HEK293 (cell line): ENCODE measurements around the gene RAB3C.
A peak's percentile ranks its signal among the peaks of the same experiment; 100 is the strongest.

Experiments used
- HOXD13 ChIP-seq: sonication (generic); formaldehyde crosslinking; IDR thresholded peaks from 2 replicates; pipeline ENCODE4 v1.8.0; 2022; ENCODE audit warnings: missing genetic modification reagents, borderline replicate concordance
- KLF10 ChIP-seq: fragments of 450-650 bp; IDR thresholded peaks from 2 replicates; pipeline ENCODE4 v1.5.1; 2018; ENCODE audit warnings: missing biosample characterization, mild to moderate bottlenecking, missing genetic modification characterization
- OVOL3 ChIP-seq: fragments of 450-650 bp; formaldehyde crosslinking; IDR thresholded peaks from 2 replicates; pipeline ENCODE4 v1.5.1; 2016; ENCODE audit warnings: missing biosample characterization, missing genetic modification characterization
- SETDB1 ChIP-seq: IDR thresholded peaks from one replicate; pipeline ENCODE4 v1.6.1; 2017; ENCODE audit warnings: mild to moderate bottlenecking, low read length, moderate library complexity, mixed read lengths; ENCODE audit not compliant: insufficient read length
- TRIM28 ChIP-seq: IDR thresholded peaks from 2 replicates; pipeline ENCODE4 v1.6.1; 2011; ENCODE audit warnings: low read length, control low read depth, borderline replicate concordance
- WT1 ChIP-seq: fragments of 450-650 bp; formaldehyde crosslinking; IDR thresholded peaks from 2 replicates; pipeline ENCODE4 v1.5.1; 2016; ENCODE audit warnings: missing biosample characterization, missing genetic modification characterization
- ZBTB1 ChIP-seq: fragments of 450-650 bp; formaldehyde crosslinking; IDR thresholded peaks from 2 replicates; pipeline ENCODE4 v1.5.1; 2016; ENCODE audit warnings: missing biosample characterization, missing genetic modification characterization
- ZBTB21 ChIP-seq: fragments of 450-650 bp; formaldehyde crosslinking; IDR thresholded peaks from 2 replicates; pipeline ENCODE4 v1.5.1; 2017; ENCODE audit warnings: missing biosample characterization, missing genetic modification characterization
- ZBTB8A ChIP-seq: fragments of 450-650 bp; formaldehyde crosslinking; IDR thresholded peaks from 2 replicates; pipeline ENCODE4 v1.5.1; 2016; ENCODE audit warnings: missing biosample characterization, missing genetic modification characterization
- ZFP3 ChIP-seq: fragments of 450-650 bp; formaldehyde crosslinking; IDR thresholded peaks from 2 replicates; pipeline ENCODE4 v1.5.1; 2016; ENCODE audit warnings: low read depth, missing biosample characterization, missing genetic modification characterization
- ZFP41 ChIP-seq: fragments of 450-650 bp; formaldehyde crosslinking; IDR thresholded peaks from 2 replicates; pipeline ENCODE4 v1.5.1; 2016; ENCODE audit warnings: missing biosample characterization, missing genetic modification characterization, borderline replicate concordance
- ZNF133 ChIP-seq: fragments of 450-650 bp; formaldehyde crosslinking; IDR thresholded peaks from 2 replicates; pipeline ENCODE4 v1.5.1; 2016; ENCODE audit warnings: missing biosample characterization, missing genetic modification characterization
- ZNF211 ChIP-seq: fragments of 450-650 bp; formaldehyde crosslinking; IDR thresholded peaks from 2 replicates; pipeline ENCODE4 v1.5.1; 2016; ENCODE audit warnings: low read depth, missing biosample characterization, missing genetic modification characterization
- ZNF324 ChIP-seq: fragments of 450-650 bp; formaldehyde crosslinking; IDR thresholded peaks from 2 replicates; pipeline ENCODE4 v1.5.1; 2016; ENCODE audit warnings: missing biosample characterization, missing genetic modification characterization
- ZNF544 ChIP-seq: fragments of 450-650 bp; formaldehyde crosslinking; IDR thresholded peaks from 2 replicates; pipeline ENCODE4 v1.5.0; 2017; ENCODE audit warnings: missing biosample characterization, missing genetic modification characterization
- ZNF600 ChIP-seq: fragments of 450-650 bp; formaldehyde crosslinking; IDR thresholded peaks from 2 replicates; pipeline ENCODE4 v1.5.1; 2016; ENCODE audit warnings: missing biosample characterization, missing genetic modification characterization
- ZNF610 ChIP-seq: fragments of 450-650 bp; formaldehyde crosslinking; IDR thresholded peaks from 2 replicates; pipeline ENCODE4 v1.5.1; 2016; ENCODE audit warnings: missing biosample characterization, missing genetic modification characterization, borderline replicate concordance
- ZNF621 ChIP-seq: fragments of 450-650 bp; formaldehyde crosslinking; IDR thresholded peaks from 2 replicates; pipeline ENCODE4 v1.5.1; 2017; ENCODE audit warnings: missing biosample characterization, missing genetic modification characterization
- ZNF785 ChIP-seq: fragments of 450-650 bp; formaldehyde crosslinking; IDR thresholded peaks from 2 replicates; pipeline ENCODE4 v1.5.1; 2016; ENCODE audit warnings: missing biosample characterization, missing genetic modification characterization
- TF ChIP-seq, protein P1 (sequence below): fragments of 450-650 bp; formaldehyde crosslinking; IDR thresholded peaks from 2 replicates; pipeline ENCODE4 v1.5.1; 2016; ENCODE audit warnings: missing biosample characterization, missing genetic modification characterization
- TF ChIP-seq, protein P2 (sequence below): fragments of 450-650 bp; formaldehyde crosslinking; IDR thresholded peaks from 2 replicates; pipeline ENCODE4 v1.5.1; 2016; ENCODE audit warnings: missing biosample characterization, missing genetic modification characterization
- TF ChIP-seq, protein P3 (sequence below): fragments of 450-650 bp; formaldehyde crosslinking; IDR thresholded peaks from 2 replicates; pipeline ENCODE4 v1.5.1; 2016; ENCODE audit warnings: missing biosample characterization, missing genetic modification characterization, borderline replicate concordance
- TF ChIP-seq, protein P4 (sequence below): fragments of 450-650 bp; formaldehyde crosslinking; IDR thresholded peaks from 2 replicates; pipeline ENCODE4 v1.5.1; 2017; ENCODE audit warnings: missing biosample characterization, missing genetic modification characterization
- TF ChIP-seq, protein P5 (sequence below): fragments of 450-650 bp; formaldehyde crosslinking; IDR thresholded peaks from 2 replicates; pipeline ENCODE4 v1.5.1; 2016; ENCODE audit warnings: missing biosample characterization, missing genetic modification characterization
- TF ChIP-seq, protein P6 (sequence below): fragments of 450-650 bp; formaldehyde crosslinking; IDR thresholded peaks from 2 replicates; pipeline ENCODE4; 2016; ENCODE audit warnings: missing biosample characterization, missing genetic modification characterization
- TF ChIP-seq, protein P7 (sequence below): fragments of 450-650 bp; formaldehyde crosslinking; IDR thresholded peaks from 2 replicates; pipeline ENCODE4 v1.5.1; 2017; ENCODE audit warnings: missing biosample characterization, mild to moderate bottlenecking, missing genetic modification characterization, moderate library complexity

The RAB3C gene

DNA sequence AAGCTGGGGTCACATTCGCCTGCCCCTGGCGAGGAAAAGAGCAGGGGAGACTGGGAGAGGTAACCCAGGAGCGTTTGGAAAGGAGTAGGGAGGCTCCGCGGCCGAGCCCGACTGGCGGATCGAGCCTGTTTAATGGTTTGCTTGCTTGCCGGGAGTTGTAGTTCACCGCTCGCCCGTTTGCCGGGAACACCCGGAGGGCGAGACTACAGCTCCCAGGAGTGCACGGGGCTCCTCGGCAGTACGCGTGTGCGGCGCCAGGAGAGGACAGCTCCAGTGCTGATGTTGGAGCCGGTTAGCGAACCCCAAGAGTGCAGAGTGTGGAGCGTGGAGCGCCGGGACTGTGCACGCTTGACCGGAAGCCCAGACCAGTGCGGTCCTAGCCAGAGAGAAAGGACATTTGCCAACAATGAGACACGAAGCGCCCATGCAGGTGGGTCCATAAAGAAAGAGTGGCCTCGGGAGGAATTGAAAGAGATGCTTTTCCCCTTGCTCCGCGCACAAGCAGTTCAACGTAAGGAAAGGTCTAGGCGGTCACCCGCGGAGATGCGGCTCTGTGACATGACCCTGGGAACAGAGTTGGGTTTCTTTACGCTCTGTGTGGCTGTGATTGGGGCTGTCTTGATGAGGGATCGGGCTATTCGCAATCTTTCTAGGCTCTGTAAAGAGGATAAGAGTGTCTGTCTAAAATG, at the start of gene RAB3C (continued):
- TF ChIP-seq, protein P1, sequence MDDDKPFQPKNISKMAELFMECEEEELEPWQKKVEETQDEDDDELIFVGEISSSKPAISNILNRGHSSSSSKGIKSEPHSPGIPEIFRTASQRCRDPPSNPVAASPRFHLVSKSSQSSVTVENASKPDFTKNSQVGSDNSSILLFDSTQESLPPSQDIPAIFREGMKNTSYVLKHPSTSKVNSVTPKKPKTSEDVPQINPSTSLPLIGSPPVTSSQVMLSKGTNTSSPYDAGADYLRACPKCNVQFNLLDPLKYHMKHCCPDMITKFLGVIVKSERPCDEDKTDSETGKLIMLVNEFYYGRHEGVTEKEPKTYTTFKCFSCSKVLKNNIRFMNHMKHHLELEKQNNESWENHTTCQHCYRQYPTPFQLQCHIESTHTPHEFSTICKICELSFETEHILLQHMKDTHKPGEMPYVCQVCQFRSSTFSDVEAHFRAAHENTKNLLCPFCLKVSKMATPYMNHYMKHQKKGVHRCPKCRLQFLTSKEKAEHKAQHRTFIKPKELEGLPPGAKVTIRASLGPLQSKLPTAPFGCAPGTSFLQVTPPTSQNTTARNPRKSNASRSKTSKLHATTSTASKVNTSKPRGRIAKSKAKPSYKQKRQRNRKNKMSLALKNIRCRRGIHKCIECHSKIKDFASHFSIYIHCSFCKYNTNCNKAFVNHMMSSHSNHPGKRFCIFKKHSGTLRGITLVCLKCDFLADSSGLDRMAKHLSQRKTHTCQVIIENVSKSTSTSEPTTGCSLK (tag by site-specific recombination) = no peak
- TF ChIP-seq, protein P2, sequence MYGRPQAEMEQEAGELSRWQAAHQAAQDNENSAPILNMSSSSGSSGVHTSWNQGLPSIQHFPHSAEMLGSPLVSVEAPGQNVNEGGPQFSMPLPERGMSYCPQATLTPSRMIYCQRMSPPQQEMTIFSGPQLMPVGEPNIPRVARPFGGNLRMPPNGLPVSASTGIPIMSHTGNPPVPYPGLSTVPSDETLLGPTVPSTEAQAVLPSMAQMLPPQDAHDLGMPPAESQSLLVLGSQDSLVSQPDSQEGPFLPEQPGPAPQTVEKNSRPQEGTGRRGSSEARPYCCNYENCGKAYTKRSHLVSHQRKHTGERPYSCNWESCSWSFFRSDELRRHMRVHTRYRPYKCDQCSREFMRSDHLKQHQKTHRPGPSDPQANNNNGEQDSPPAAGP (tag by site-specific recombination) = 0 out of 2 replicates have a peak, but pooled peaks have one; percentile 33
- no peak for TF ChIP-seq ZNF610
- TF ChIP-seq, protein P3, sequence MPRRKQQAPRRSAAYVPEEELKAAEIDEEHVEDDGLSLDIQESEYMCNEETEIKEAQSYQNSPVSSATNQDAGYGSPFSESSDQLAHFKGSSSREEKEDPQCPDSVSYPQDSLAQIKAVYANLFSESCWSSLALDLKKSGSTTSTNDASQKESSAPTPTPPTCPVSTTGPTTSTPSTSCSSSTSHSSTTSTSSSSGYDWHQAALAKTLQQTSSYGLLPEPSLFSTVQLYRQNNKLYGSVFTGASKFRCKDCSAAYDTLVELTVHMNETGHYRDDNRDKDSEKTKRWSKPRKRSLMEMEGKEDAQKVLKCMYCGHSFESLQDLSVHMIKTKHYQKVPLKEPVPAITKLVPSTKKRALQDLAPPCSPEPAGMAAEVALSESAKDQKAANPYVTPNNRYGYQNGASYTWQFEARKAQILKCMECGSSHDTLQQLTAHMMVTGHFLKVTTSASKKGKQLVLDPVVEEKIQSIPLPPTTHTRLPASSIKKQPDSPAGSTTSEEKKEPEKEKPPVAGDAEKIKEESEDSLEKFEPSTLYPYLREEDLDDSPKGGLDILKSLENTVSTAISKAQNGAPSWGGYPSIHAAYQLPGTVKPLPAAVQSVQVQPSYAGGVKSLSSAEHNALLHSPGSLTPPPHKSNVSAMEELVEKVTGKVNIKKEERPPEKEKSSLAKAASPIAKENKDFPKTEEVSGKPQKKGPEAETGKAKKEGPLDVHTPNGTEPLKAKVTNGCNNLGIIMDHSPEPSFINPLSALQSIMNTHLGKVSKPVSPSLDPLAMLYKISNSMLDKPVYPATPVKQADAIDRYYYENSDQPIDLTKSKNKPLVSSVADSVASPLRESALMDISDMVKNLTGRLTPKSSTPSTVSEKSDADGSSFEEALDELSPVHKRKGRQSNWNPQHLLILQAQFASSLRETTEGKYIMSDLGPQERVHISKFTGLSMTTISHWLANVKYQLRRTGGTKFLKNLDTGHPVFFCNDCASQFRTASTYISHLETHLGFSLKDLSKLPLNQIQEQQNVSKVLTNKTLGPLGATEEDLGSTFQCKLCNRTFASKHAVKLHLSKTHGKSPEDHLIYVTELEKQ = no peak
- TF ChIP-seq, protein P4, sequence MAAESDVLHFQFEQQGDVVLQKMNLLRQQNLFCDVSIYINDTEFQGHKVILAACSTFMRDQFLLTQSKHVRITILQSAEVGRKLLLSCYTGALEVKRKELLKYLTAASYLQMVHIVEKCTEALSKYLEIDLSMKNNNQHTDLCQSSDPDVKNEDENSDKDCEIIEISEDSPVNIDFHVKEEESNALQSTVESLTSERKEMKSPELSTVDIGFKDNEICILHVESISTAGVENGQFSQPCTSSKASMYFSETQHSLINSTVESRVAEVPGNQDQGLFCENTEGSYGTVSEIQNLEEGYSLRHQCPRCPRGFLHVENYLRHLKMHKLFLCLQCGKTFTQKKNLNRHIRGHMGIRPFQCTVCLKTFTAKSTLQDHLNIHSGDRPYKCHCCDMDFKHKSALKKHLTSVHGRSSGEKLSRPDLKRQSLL (tag by site-specific recombination) = peak; percentile 99
- no peak for TF ChIP-seq ZNF544 (tag by site-specific recombination)
- TF ChIP-seq WT1 (tag by site-specific recombination) = peak; percentile 50; the same call in 1 of the 2 replicates
- no peak for TF ChIP-seq ZNF621 (tag by site-specific recombination)
- TF ChIP-seq KLF10 (tag by site-specific recombination) = no peak
- no peak for TF ChIP-seq ZNF324
- TF ChIP-seq ZNF785 (tag by site-specific recombination) = no peak
- peak; percentile 100 for TF ChIP-seq HOXD13
- TF ChIP-seq ZNF133 (tag by site-specific recombination) = no peak
- TF ChIP-seq, protein P5, sequence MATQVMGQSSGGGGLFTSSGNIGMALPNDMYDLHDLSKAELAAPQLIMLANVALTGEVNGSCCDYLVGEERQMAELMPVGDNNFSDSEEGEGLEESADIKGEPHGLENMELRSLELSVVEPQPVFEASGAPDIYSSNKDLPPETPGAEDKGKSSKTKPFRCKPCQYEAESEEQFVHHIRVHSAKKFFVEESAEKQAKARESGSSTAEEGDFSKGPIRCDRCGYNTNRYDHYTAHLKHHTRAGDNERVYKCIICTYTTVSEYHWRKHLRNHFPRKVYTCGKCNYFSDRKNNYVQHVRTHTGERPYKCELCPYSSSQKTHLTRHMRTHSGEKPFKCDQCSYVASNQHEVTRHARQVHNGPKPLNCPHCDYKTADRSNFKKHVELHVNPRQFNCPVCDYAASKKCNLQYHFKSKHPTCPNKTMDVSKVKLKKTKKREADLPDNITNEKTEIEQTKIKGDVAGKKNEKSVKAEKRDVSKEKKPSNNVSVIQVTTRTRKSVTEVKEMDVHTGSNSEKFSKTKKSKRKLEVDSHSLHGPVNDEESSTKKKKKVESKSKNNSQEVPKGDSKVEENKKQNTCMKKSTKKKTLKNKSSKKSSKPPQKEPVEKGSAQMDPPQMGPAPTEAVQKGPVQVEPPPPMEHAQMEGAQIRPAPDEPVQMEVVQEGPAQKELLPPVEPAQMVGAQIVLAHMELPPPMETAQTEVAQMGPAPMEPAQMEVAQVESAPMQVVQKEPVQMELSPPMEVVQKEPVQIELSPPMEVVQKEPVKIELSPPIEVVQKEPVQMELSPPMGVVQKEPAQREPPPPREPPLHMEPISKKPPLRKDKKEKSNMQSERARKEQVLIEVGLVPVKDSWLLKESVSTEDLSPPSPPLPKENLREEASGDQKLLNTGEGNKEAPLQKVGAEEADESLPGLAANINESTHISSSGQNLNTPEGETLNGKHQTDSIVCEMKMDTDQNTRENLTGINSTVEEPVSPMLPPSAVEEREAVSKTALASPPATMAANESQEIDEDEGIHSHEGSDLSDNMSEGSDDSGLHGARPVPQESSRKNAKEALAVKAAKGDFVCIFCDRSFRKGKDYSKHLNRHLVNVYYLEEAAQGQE (tag by site-specific recombination) = peak; percentile 98
- no peak for TF ChIP-seq TRIM28
- TF ChIP-seq ZNF600 (tag by site-specific recombination) = peak; percentile 89
- TF ChIP-seq ZBTB21 (tag by site-specific recombination) = no peak
- no peak for TF ChIP-seq ZFP3
- no peak for TF ChIP-seq ZBTB1
- no peak for TF ChIP-seq OVOL3 (tag by site-specific recombination)
- TF ChIP-seq ZNF211 (tag by site-specific recombination) = no peak
- TF ChIP-seq SETDB1 = no peak
- TF ChIP-seq, protein P6, sequence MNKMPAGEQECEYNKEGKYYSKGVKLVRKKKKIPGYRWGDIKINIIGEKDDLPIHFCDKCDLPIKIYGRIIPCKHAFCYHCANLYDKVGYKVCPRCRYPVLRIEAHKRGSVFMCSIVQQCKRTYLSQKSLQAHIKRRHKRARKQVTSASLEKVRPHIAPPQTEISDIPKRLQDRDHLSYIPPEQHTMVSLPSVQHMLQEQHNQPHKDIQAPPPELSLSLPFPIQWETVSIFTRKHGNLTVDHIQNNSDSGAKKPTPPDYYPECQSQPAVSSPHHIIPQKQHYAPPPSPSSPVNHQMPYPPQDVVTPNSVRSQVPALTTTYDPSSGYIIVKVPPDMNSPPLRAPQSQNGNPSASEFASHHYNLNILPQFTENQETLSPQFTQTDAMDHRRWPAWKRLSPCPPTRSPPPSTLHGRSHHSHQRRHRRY = no peak
- TF ChIP-seq, protein P7, sequence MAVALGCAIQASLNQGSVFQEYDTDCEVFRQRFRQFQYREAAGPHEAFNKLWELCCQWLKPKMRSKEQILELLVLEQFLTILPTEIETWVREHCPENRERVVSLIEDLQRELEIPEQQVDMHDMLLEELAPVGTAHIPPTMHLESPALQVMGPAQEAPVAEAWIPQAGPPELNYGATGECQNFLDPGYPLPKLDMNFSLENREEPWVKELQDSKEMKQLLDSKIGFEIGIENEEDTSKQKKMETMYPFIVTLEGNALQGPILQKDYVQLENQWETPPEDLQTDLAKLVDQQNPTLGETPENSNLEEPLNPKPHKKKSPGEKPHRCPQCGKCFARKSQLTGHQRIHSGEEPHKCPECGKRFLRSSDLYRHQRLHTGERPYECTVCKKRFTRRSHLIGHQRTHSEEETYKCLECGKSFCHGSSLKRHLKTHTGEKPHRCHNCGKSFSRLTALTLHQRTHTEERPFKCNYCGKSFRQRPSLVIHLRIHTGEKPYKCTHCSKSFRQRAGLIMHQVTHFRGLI (tag by site-specific recombination) = peak; percentile 82
- no peak for TF ChIP-seq ZFP41
- TF ChIP-seq ZBTB8A (tag by site-specific recombination) = peak; percentile 34; the same call in 1 of the 2 replicates
